Anterior cingulate cortex (tissue), 58 donors: ENCODE measurements around the gene CCDC117.
A peak's percentile ranks its signal among the peaks of the same experiment; 100 is the strongest.
"Not testable (repeated sequence)": the region's sequence is repeated elsewhere in the genome, so short reads cannot be mapped to it uniquely, and the experiment has no call there.

Experiments used
- DNase-seq, 58 donors: peaks; one replicate each; lab custom pipeline; 2025; lab: John Stamatoyannopoulos, UW

The CCDC117 gene

GRCh38 chr22:28799606-28800307 lies 27.3 kb downstream of the CCDC117 start:
- peak in 34 of 58 donors; percentile 13 to 73 (median 48) for DNase-seq

GRCh38 chr22:28800308-28801041 lies 28.0 kb downstream of the CCDC117 start, which contains the start of gene XBP1:
Gene XBP1, minus strand, starts transcription at chr22:28800569.
- DNase-seq: peak; percentile 29 to 95 (median 89)

- DNase-seq: no peak
These were observed 29.5 kb downstream of the CCDC117 start for GRCh38 chr22:28801845-28802594.

- no peak for DNase-seq
These were observed 30.2 kb downstream of the CCDC117 start for GRCh38 chr22:28802595-28803123.

- not testable (repeated sequence) for DNase-seq
These were observed 32.9 kb downstream of the CCDC117 start for GRCh38 chr22:28805426-28805825.

GRCh38 chr22:28808716-28809355 lies 36.3 kb downstream of the CCDC117 start:
- DNase-seq: no peak

GRCh38 chr22:28810821-28811491 lies 38.5 kb downstream of the CCDC117 start:
- DNase-seq: peak in 3 of 58 donors; percentile 13 to 24 (median 16)

GRCh38 chr22:28812516-28812915 lies 40.0 kb downstream of the CCDC117 start:
- DNase-seq: no peak

GRCh38 chr22:28813772-28814518 lies 41.5 kb downstream of the CCDC117 start:
- peak in 3 of 58 donors; percentile 12 to 15 (median 12) for DNase-seq

- no peak for DNase-seq
These were observed 42.6 kb downstream of the CCDC117 start for GRCh38 chr22:28815111-28815510.

- DNase-seq: no peak
These were observed 43.2 kb downstream of the CCDC117 start for GRCh38 chr22:28815729-28816128.

- no peak for DNase-seq
These were observed 44.6 kb downstream of the CCDC117 start for GRCh38 chr22:28817064-28817463.

GRCh38 chr22:28817919-28818859 lies 45.7 kb downstream of the CCDC117 start:
- DNase-seq: peak in 4 of 58 donors; percentile 11 to 16 (median 15)

- no peak for DNase-seq
These were observed 47.0 kb downstream of the CCDC117 start for GRCh38 chr22:28819253-28820096.

- no peak for DNase-seq
These were observed 48.4 kb downstream of the CCDC117 start for GRCh38 chr22:28820885-28821284.

GRCh38 chr22:28821452-28821851 lies 49.0 kb downstream of the CCDC117 start:
- no peak for DNase-seq
